Body of pancreas (tissue), 4 donors: ENCODE results near the gene SP6.

Source experiments
- POLR2A ChIP-seq, 3 donors: fragments of 450-650 bp; IDR thresholded peaks; one replicate each; pipeline ENCODE4 v1.6.1; 2016; ENCODE audit warnings: antibody characterized with exemption in 3 of 3, mild to moderate bottlenecking in 2 of 3
- TF ChIP-seq, protein P1 (sequence below), 7 experiments: fragments of 450-650 bp in 4 of 7; fragments of 200-600 bp in 3 of 7; sonication (generic) in 3 of 7; IDR thresholded peaks; one replicate each; pipeline ENCODE4 v1.5.1; 2016 to 2019; ENCODE audit warnings: antibody characterized with exemption in 7 of 7

DNA sequence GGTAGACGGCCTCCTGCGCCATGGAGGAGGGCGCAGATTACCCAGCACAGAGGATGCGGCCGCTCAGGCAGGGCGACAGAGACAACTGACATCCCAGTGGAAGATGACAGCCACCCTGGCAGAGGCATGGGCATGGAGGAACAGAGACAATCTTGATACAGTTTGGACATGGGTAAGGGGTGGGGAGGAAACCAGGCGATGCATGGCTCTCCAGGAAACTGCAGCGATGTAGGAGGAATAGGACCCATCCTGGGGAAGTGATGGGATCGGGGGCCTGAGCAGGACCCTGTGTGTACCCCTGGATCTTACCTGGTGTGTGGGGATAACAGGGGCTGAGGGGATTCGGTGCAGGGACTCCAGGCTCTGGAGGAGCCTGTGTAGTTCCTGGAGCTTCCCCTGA is 34.0 kb downstream of the SP6 start:
- TF ChIP-seq POLR2A (IDR thresholded peaks at IDR 0.05) = no peak
- TF ChIP-seq, protein P1, sequence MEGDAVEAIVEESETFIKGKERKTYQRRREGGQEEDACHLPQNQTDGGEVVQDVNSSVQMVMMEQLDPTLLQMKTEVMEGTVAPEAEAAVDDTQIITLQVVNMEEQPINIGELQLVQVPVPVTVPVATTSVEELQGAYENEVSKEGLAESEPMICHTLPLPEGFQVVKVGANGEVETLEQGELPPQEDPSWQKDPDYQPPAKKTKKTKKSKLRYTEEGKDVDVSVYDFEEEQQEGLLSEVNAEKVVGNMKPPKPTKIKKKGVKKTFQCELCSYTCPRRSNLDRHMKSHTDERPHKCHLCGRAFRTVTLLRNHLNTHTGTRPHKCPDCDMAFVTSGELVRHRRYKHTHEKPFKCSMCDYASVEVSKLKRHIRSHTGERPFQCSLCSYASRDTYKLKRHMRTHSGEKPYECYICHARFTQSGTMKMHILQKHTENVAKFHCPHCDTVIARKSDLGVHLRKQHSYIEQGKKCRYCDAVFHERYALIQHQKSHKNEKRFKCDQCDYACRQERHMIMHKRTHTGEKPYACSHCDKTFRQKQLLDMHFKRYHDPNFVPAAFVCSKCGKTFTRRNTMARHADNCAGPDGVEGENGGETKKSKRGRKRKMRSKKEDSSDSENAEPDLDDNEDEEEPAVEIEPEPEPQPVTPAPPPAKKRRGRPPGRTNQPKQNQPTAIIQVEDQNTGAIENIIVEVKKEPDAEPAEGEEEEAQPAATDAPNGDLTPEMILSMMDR (IDR thresholded peaks at IDR 0.05) = no peak
